GM06990 (cell line): Measurements from ENCODE around the gene FBXO17.

Experiments used
- DNase-seq: peaks from one replicate; pipeline ENCODE4 v3.0.0-alpha.2; 2011; ENCODE audit not compliant: insufficient read length; ENCODE audit errors: extremely low read depth
- H3K27me3 ChIP-seq: replicated peaks from 2 replicates; pipeline ENCODE4 v1.6.0; 2011; ENCODE audit warnings: low read length; ENCODE audit not compliant: control insufficient read depth, insufficient read depth
- H3K36me3 ChIP-seq: 2 replicates; pipeline ENCODE4 v1.5.1; 2011; ENCODE audit warnings: low read length; ENCODE audit not compliant: control insufficient read depth, insufficient read depth
- H3K4me3 ChIP-seq: replicated peaks from 2 replicates; pipeline ENCODE4 v1.5.1; 2011; ENCODE audit warnings: low read depth, mild to moderate bottlenecking, control low read depth, low read length
- TF ChIP-seq, protein P1 (sequence below): IDR thresholded peaks from 2 replicates; pipeline ENCODE4 v1.5.1; 2011; ENCODE audit warnings: low read length, control low read depth, mild to moderate bottlenecking, inconsistent platforms; ENCODE audit not compliant: insufficient read depth, poor library complexity, severe bottlenecking

The FBXO17 gene

DNA sequence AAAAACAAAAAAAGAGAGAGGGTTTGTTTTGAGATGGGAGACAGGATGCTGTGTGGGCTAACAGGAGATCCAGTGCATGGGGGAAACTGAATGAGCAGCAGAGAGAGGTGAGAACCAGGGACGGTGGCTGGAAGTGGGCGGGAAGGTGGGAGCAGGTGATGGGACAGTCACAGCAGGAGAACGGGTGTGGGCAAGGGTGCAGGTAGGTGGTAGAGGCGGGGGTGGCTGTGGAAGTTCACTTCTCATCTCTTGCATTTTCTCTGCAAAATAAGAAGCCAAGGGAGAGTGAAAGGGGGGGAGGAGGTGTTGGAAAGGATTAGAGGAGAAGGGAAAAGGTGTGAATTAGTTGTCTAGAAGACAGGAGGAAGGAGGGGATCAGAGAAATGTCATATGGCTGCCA, 21.9 kb downstream of the FBXO17 start:
- Histone ChIP-seq H3K36me3 (no peaks in the 10 kb centered on the region), H3K27me3 (no peaks in the 10 kb centered on the region), H3K4me3 (no peak overlapping the region)
- no peak for DNase-seq
- TF ChIP-seq, protein P1, sequence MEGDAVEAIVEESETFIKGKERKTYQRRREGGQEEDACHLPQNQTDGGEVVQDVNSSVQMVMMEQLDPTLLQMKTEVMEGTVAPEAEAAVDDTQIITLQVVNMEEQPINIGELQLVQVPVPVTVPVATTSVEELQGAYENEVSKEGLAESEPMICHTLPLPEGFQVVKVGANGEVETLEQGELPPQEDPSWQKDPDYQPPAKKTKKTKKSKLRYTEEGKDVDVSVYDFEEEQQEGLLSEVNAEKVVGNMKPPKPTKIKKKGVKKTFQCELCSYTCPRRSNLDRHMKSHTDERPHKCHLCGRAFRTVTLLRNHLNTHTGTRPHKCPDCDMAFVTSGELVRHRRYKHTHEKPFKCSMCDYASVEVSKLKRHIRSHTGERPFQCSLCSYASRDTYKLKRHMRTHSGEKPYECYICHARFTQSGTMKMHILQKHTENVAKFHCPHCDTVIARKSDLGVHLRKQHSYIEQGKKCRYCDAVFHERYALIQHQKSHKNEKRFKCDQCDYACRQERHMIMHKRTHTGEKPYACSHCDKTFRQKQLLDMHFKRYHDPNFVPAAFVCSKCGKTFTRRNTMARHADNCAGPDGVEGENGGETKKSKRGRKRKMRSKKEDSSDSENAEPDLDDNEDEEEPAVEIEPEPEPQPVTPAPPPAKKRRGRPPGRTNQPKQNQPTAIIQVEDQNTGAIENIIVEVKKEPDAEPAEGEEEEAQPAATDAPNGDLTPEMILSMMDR, result no peak

- no peaks in the 10 kb centered on the region for H3K36me3 ChIP-seq
- no peaks in the 10 kb centered on the region for H3K27me3 ChIP-seq
- no peak for DNase-seq
- H3K4me3 ChIP-seq, result no peak overlapping the region
- TF ChIP-seq, protein P1, result peak; percentile 66
Measured at GRCh38 chr19:38952395-38953165, 23.0 kb downstream of the FBXO17 start.

- H3K4me3 ChIP-seq, result no peak overlapping the region
- H3K36me3 ChIP-seq, result no peaks in the 10 kb centered on the region
- TF ChIP-seq, protein P1, result no peak
- DNase-seq, result no peak
- no peaks in the 10 kb centered on the region for H3K27me3 ChIP-seq
Measured at GRCh38 chr19:38951187-38951586, 24.4 kb downstream of the FBXO17 start.

DNA sequence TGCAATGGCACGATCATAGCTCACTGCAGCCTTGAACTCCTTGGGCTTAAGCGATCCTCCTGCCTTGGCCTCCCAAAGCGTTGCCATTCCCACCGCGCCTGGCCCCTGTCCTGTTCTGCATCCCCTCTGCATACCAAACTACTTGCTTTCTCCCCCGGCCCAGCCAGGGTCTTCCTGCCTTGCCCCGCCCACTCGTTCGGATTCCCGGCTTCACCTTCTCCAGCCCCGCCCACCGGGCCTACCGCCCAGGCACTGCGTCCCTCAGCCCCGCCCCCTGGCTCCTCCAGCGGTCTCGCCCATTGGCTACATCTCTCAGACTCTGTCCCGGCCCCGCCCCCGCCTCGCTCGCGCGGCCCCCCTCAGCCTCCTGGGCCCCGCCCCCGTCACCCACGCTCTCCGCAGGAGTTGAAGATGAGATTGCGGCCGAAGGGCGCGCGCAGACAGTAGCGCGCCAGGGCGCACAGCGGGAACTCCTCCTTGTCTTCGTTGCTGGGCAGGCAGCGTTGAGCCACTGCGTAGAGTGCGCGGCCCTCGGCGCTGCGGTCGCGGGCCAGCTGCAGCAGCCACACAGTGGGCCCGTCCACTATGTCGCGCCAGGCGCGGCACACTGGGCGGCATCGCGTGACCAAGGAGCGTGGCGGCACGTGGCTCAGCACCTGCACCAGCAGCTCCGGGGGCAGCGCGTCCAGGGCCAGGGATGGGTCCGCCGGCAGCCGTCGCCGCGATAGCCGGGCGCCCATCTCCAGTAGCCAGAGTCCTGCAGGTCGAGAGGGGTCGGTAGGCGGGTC, 25.8 kb downstream of the FBXO17 start:
- TF ChIP-seq, protein P1, result no peak
- H3K27me3 ChIP-seq, result no peaks in the 10 kb centered on the region
- H3K4me3 ChIP-seq, result peak overlapping the region; percentile 20; the same call in 1 of the 2 replicates
- no peaks in the 10 kb centered on the region for H3K36me3 ChIP-seq
- DNase-seq, result peak; percentile 84

DNA sequence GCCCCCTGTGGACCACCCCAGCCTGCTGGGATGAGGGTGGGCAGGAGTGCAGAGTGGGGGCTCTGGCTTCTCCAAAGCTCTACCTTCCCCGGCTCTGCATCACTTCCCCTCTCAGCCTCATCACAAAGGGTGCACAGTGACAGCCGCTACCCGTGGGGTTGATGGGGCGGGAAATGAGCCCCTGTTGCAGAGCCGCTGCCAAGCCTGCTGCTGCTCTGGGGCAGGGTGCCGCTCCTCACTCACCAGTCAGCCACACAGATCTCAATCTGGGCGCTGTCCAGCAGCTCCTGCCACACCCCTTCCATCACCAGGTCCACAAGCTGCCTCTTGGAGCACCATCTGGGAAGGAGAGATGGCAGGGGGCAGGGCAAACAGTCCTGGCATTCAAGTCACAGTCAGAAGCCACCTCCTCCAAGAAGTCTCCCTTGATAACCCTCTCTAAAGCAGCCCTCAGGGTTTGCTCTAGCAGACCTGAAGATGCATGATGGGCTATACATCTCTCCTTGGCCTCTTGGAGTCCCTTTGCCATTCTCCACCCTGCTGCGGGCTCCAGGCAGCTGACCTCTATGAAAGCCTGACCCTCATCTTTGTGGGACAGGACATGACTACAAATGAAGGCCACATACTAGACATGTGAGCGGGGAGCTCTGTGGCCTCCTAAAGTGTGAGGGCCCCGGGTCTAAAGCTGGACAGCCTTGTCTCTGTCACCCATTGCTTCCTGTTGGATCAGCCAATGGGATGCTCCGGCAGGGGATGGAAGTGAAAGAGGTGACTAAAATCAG, 29.1 kb downstream of the FBXO17 start:
- TF ChIP-seq, protein P1, result no peak
- DNase-seq, result no peak
- H3K36me3 ChIP-seq, result no peaks in the 10 kb centered on the region
- H3K4me3 ChIP-seq, result no peak overlapping the region
- H3K27me3 ChIP-seq, result no peaks in the 10 kb centered on the region
